ENCODE data around the gene LDLRAD1.

DNA sequence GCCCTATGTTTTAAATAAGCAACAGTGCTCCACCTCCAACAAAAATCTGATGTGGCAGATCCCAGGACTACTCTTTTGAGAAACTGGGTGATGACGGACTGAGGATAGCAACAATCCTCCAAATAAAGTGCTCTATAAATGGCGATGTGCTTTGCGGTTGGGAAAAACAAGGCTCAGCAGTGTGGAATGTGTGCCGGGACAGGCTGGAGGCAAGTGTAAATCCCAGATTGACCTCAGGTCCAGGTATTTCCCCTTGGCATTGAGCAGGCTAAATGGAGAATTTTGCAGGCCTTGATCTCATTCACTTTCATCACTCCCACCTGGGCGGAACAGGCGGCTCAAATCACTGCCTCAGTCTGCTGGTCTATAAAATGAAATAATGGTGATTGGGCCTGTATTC, 36.8 kb downstream of the LDLRAD1 start:
- TF ChIP-seq HDAC6 (IDR thresholded peaks at IDR 0.05; ENCODE audit: unreplicated experiment) (no peak), SMC3 (IDR thresholded peaks at IDR 0.05; ENCODE audit: borderline replicate concordance, low read length) (no peak), BACH1 (IDR thresholded peaks at IDR 0.05; ENCODE audit: borderline replicate concordance) (no peak), CREB1 (IDR thresholded peaks at IDR 0.05; ENCODE audit: low read depth) (no peak), HDGF (IDR thresholded peaks at IDR 0.05) (no peak), HDAC2 (IDR thresholded peaks at IDR 0.05) (no peak)
- TF ChIP-seq, protein P1, sequence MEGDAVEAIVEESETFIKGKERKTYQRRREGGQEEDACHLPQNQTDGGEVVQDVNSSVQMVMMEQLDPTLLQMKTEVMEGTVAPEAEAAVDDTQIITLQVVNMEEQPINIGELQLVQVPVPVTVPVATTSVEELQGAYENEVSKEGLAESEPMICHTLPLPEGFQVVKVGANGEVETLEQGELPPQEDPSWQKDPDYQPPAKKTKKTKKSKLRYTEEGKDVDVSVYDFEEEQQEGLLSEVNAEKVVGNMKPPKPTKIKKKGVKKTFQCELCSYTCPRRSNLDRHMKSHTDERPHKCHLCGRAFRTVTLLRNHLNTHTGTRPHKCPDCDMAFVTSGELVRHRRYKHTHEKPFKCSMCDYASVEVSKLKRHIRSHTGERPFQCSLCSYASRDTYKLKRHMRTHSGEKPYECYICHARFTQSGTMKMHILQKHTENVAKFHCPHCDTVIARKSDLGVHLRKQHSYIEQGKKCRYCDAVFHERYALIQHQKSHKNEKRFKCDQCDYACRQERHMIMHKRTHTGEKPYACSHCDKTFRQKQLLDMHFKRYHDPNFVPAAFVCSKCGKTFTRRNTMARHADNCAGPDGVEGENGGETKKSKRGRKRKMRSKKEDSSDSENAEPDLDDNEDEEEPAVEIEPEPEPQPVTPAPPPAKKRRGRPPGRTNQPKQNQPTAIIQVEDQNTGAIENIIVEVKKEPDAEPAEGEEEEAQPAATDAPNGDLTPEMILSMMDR (IDR thresholded peaks at IDR 0.05 in 2 of 3, conservative IDR thresholded peaks at IDR 0.05 in 1 of 3; ENCODE audit: control insufficient read depth in 2 of 3, extremely low read depth in 1 of 3, insufficient read depth in 1 of 3, low read depth in 3 of 3, low read length in 3 of 3), result no peak
